Fibroblast of lung (primary cell): ENCODE results near the gene HAPLN1.

Experiments
- EZH2 ChIP-seq: IDR thresholded peaks from 2 replicates; pipeline ENCODE4 v1.5.1; 2012; ENCODE audit warnings: low read length, control low read depth, mild to moderate bottlenecking; ENCODE audit errors: missing control alignments
- TF ChIP-seq, protein P1 (sequence below), 2 donors: IDR thresholded peaks in 1 of 2; conservative IDR thresholded peaks in 1 of 2; 1 replicate in 1 of 2; 2 replicates in 1 of 2; pipeline ENCODE4 v1.5.1; 2011 to 2012; ENCODE audit warnings: low read length in 2 of 2, control low read depth in 1 of 2, inconsistent platforms in 1 of 2, low read depth in 1 of 2, mild to moderate bottlenecking in 1 of 2

DNA sequence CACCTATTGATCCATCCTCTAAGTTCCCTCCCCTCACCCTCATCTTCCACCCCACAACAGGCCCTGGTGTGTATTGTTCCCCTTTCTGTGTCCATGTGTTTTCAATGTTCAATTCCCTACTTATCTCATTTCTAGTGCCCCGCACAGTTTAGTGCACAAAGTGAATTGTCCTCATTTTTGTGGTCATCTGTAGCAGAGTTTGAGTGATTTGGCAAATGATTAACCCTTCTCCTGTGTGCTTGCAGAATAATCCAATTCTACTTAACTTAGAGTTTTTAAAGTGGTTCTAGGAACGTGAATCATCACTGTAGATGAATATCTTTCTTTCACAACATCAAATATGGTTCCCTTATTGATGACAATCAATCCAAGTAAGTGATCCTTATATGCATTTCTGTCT, 6.3 kb upstream of the HAPLN1 start:
- TF ChIP-seq, protein P1, sequence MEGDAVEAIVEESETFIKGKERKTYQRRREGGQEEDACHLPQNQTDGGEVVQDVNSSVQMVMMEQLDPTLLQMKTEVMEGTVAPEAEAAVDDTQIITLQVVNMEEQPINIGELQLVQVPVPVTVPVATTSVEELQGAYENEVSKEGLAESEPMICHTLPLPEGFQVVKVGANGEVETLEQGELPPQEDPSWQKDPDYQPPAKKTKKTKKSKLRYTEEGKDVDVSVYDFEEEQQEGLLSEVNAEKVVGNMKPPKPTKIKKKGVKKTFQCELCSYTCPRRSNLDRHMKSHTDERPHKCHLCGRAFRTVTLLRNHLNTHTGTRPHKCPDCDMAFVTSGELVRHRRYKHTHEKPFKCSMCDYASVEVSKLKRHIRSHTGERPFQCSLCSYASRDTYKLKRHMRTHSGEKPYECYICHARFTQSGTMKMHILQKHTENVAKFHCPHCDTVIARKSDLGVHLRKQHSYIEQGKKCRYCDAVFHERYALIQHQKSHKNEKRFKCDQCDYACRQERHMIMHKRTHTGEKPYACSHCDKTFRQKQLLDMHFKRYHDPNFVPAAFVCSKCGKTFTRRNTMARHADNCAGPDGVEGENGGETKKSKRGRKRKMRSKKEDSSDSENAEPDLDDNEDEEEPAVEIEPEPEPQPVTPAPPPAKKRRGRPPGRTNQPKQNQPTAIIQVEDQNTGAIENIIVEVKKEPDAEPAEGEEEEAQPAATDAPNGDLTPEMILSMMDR (conservative IDR thresholded peaks at IDR 0.05 in 1 of 2, IDR thresholded peaks at IDR 0.05 in 1 of 2; ENCODE audit: low read depth in 1 of 2, low read length in 2 of 2) = no peak
- no peak for TF ChIP-seq EZH2
